Measurements from ENCODE around the gene CSMD2. TPM values are rescaled to one million over a fixed set of nuclear protein-coding genes. Genes with fewer than 3 reads are reported as not detected.

Gene CSMD2
- total RNA-seq, 1 donor from 2014 or later = 0.98 TPM

GRCh38 chr1:34166625-34167361, 1.8 kb upstream of the CSMD2 start:
- TF ChIP-seq CTCF (conservative IDR thresholded peaks at IDR 0.05; ENCODE audit: low read depth, low read length) = no peak
- H3K4me3 ChIP-seq (ENCODE audit: low read depth, low read length) = no peak overlapping the region
- DNase-seq (ENCODE audit: low read depth) = no peak

GRCh38 chr1:34166191-34166624, 1.2 kb upstream of the CSMD2 start:
- H3K4me3 ChIP-seq (ENCODE audit: low read depth, low read length) = no peak overlapping the region

DNA sequence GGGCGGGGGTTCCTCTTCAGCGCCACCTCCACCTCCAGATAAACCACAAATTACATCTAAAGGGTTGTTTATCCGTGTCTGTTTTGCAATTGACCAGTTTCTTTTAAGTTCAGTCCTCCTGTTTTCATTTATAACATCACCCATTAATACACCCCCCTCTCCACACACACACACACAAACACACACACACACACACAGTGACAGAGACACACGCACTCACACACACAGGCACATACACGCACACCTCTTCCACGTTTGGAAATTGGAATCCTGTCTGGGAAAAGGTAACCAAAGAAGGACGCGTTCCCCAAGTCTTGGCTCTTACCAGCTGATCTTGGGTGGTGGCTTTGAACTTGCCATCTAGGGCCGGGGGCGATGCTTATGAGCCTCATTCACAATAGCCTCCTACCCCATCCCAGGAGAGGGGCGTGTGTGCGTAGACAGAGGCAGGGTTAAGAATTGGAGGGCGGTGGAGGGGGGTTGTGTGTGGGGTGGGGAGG, 442 bp upstream of the CSMD2 start:
- DNase-seq (ENCODE audit: low read depth) = no peak
- peak overlapping the region; percentile 37 for H3K4me3 ChIP-seq (ENCODE audit: low read depth, low read length)
- no peak for TF ChIP-seq CTCF (conservative IDR thresholded peaks at IDR 0.05; ENCODE audit: low read depth, low read length)

More at GRCh38 chr1:34166191-34166624, 1.2 kb upstream of the CSMD2 start:
- TF ChIP-seq CTCF (conservative IDR thresholded peaks at IDR 0.05; ENCODE audit: low read depth, low read length) = no peak
- DNase-seq (ENCODE audit: low read depth) = no peak

DNA sequence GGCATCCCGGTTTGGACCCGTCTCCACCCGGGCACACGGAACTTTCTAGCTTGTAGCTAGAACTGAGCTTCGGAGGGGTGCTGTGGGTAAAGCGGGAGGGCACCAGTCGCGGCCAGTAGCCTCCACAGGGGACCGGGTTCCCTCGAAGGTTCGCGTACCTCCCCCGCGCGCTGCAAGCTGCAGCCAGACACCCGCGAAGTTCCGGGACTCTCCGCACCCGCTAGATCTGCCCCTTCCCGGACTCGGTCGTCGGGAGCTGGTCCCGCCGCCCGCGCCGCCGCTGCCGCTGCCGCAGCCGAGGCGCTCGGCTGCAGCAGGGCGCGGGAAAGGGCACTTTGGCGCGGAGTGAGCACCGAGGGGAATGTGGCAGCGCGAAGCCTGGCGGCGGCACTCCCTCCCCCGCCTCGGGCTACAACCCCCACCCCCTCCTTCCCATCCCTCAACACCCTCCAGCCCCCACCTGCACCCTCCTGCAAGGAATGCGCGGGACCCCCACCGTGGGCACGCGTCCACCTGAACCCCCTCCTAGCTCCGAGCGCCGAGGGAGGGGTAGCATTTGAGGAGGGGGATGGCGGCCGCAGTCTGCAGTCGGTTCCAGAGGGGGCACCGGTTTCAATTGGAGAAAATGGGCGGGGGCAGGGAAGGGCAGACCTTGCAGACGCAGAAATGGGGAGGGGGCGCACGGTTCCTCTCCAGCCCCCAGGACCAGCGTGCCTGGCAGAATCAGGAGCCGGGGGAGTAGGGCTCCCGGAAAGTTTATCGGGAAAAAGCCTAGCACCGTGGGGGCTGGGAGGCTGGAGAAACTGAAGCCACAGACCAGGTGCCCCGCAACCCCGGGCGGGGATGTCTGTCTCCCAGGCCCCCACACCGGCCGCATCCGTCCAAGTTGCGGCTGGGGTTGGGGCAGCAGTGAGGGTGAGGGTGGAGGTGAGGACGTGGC, 968 bp downstream of the CSMD2 start:
- H3K4me3 ChIP-seq (ENCODE audit: low read depth, low read length) = peak overlapping the region; percentile 50
- TF ChIP-seq CTCF (conservative IDR thresholded peaks at IDR 0.05; ENCODE audit: low read depth, low read length) = no peak
- DNase-seq (ENCODE audit: low read depth) = no peak

GRCh38 chr1:34162852-34163766, 1.9 kb downstream of the CSMD2 start:
- TF ChIP-seq CTCF (conservative IDR thresholded peaks at IDR 0.05; ENCODE audit: low read depth, low read length) = peak; percentile 77
- H3K4me3 ChIP-seq (ENCODE audit: low read depth, low read length) = peak overlapping the region; percentile 50
- peak; percentile 25 for DNase-seq (ENCODE audit: low read depth)

DNA sequence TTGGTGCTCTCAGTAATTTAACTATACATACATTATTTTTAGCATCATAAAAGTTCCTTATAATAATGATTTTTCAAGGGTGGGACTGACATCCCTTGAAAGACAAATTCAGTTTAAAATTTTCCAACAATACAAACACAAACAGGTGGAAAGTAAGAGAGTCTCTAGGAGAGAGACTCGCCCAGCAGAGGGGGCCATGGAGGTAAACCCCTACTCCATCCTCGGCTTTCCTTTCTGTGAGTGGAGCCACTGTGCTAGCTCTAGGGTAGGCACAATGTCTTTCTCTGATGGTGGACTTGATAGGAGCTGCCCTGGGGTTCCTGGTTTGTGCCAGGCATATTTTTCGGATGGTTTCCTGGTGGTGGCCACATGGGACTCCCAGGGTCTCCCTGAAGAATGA, 8.3 kb downstream of the CSMD2 start:
- no peak overlapping the region for H3K4me3 ChIP-seq (ENCODE audit: low read depth, low read length)
- TF ChIP-seq CTCF (conservative IDR thresholded peaks at IDR 0.05; ENCODE audit: low read depth, low read length) = peak; percentile 12
- DNase-seq (ENCODE audit: low read depth) = no peak
